NCI-H1436 (cell line): ENCODE results near the gene AZU1.
"Not testable (repeated sequence)": the region's sequence is repeated elsewhere in the genome, so short reads cannot be mapped to it uniquely, and the experiment has no call there.

Source experiments
- DNase-seq: peaks from one replicate; lab custom pipeline; 2025; lab: John Stamatoyannopoulos, UW

Gene AZU1

GRCh38 chr19:831407-832369 lies 4.1 kb downstream of the AZU1 start:
- no peak for DNase-seq

GRCh38 chr19:834216-834615 lies 6.6 kb downstream of the AZU1 start:
- no peak for DNase-seq

GRCh38 chr19:835210-835810 lies 7.7 kb downstream of the AZU1 start:
- no peak for DNase-seq

GRCh38 chr19:840519-841206 lies 13.0 kb downstream of the AZU1 start, which contains the start of gene PRTN3:
TSS of gene PRTN3 (plus strand) at chr19:840999. CDS start at chr19:841009, 10 bp downstream.
- no peak for DNase-seq

GRCh38 chr19:842802-843179 lies 15.2 kb downstream of the AZU1 start:
- not testable (repeated sequence) for DNase-seq

DNA sequence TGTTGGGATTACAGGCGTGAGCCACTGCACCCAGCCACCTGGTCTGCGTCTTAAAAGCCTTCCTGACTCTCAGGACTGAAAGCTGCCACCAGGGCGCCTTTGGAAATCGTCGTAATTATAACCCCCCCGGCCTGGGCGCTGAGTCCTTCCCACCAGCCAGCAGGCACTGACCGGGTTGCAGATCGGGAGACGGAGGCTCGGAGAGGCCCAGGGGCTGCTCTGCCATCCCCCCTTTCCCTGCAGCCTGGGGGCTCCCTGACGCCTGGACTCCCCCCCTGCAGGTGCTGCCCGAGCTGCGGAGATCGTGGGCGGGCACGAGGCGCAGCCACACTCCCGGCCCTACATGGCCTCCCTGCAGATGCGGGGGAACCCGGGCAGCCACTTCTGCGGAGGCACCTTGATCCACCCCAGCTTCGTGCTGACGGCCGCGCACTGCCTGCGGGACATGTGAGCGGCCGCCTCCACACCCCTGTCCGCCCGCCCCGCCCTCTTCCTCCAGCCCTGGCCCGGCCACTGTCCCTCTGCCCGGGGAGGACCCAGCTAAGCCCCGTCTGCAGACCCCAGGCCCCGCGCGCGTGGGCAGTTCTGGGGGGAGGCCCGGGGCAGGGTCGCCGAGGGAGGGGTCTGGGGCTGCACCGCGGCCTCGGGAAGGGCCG lies 15.7 kb downstream of the AZU1 start:
- no peak for DNase-seq

DNA sequence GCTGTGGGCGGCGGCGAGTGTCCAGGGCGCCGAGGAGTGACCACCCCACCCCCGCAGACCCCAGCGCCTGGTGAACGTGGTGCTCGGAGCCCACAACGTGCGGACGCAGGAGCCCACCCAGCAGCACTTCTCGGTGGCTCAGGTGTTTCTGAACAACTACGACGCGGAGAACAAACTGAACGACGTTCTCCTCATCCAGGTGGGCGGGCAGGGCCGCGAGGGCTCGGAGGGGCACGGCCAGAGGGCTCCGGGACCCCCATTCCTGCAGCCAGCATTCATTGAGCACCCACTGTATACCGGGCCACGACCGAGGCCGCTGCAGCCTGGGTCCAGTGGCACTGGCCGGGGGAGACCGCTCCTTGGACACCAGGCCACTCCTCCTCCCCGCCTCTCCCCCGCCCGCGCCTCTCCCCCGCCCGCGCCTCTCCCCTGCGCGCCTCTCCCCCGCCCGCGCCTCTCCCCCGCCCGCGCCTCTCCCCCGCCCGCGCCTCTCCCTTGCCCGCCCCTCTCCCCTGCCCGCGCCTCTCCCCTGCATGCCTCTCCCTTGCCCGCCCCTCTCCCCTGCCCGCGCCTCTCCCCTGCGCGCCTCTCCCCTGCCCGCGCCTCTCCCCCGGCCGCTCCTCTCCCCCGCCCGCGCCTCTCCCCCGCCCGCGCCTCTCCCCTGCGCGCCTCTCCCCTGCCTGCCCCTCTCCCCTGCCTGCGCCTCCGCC lies 16.4 kb downstream of the AZU1 start:
- DNase-seq, result no peak

- no peak for DNase-seq
These were observed 16.9 kb downstream of the AZU1 start for GRCh38 chr19:844546-844971.

GRCh38 chr19:845707-846521 lies 18.3 kb downstream of the AZU1 start:
- no peak for DNase-seq

GRCh38 chr19:848386-848921 lies 20.8 kb downstream of the AZU1 start:
- DNase-seq, result no peak

DNA sequence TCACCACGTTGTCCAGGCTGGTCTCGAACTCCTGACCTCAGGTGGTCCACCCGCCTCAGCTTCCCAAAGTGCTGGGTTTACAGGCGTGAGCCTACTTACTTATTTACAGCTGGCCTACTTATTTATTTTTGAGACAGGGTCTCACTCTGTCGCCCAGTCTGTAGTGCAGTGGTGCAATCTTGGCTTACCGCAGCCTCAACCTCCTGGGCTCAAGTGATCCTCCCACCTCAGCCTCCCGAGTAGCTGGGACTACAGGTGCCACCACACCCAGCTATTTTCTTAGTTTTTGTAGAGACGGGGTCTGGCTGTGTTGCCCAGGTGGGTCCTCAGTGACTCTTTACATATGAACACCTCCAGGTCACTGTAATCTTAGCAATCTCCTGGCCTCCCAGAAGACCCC lies 21.6 kb downstream of the AZU1 start:
- DNase-seq, result not testable (repeated sequence)

GRCh38 chr19:850221-850978 lies 22.8 kb downstream of the AZU1 start:
- DNase-seq, result no peak

- DNase-seq, result no peak
These were observed 23.3 kb downstream of the AZU1 start for GRCh38 chr19:850979-851335.

DNA sequence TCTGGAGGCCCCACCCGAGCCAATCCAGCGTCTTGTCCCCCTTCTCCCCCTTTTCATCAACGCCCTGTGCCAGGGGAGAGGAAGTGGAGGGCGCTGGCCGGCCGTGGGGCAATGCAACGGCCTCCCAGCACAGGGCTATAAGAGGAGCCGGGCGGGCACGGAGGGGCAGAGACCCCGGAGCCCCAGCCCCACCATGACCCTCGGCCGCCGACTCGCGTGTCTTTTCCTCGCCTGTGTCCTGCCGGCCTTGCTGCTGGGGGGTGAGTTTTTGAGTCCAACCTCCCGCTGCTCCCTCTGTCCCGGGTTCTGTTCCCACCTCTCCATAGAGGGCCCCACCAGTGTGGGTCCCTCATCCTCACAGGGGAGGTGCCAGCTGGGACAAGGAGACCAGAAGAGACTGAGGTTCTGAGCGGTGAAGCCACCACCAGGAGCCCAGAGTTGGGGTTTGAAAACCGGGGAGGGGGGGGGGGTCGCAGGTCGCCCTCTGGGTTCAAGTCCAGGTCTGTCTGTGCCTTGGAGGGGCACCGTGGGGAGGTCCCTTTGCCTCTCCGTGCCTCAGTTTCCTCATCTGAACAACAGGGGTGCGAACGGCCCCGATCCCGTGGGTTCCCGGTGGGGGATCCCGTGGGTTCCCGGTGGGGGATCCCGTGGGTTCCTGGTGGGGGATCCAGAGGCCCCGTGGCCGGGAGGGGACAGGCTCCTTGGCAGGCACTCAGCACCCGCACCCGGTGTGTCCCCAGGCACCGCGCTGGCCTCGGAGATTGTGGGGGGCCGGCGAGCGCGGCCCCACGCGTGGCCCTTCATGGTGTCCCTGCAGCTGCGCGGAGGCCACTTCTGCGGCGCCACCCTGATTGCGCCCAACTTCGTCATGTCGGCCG lies 24.7 kb downstream of the AZU1 start, which contains the start of gene ELANE:
ELANE (plus strand) TSS at position 168 of the 878 bp plus-strand sequence; CDS start at position 194, 26 bp downstream.
- no peak for DNase-seq

DNA sequence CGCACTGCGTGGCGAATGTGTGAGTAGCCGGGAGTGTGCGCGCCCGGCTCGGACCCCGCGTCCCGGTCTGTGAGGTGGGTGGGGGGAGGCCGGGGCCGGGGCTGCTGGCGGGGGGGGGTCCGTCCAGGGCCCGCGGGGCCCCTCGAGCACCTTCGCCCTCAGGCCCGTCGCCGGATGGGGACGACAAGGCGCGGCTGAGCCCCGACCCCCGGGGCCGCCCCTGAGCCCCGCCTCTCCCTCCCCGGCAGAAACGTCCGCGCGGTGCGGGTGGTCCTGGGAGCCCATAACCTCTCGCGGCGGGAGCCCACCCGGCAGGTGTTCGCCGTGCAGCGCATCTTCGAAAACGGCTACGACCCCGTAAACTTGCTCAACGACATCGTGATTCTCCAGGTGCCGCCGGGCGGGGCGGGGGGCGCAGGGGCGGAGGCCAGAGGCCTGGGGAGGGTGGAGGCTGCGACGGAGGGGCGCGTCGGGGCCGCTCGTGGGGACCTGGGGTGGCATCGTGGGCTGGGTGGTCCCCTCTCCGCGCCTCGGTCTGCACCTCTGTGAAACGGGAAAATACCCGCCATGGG lies 25.5 kb downstream of the AZU1 start:
- DNase-seq, result no peak

GRCh38 chr19:853614-854220 lies 26.1 kb downstream of the AZU1 start:
- not testable (repeated sequence) for DNase-seq

GRCh38 chr19:854549-854948 lies 26.9 kb downstream of the AZU1 start:
- DNase-seq, result no peak

DNA sequence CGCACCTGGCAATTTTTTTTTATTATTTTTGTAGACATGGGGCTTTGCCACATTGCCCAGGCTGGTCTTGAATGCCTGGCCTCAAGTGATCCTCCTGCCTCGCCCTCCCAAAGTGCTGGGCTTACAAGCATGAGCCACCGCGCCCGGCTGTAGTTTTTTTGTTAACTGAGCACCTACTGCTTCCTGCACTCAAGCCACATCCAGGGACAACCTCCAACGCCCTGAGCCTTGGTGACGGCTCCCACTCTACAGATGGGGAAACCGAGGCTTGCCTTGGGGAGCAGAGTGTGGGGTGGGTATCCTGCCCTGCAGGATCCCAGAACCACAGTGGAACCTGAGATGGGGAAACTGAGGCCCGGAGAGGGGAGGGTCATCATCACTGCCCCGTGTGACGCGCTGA lies 27.5 kb downstream of the AZU1 start:
- DNase-seq, result no peak
